ENCODE results near the gene AUTS2.

AUTS2 gene

DNA sequence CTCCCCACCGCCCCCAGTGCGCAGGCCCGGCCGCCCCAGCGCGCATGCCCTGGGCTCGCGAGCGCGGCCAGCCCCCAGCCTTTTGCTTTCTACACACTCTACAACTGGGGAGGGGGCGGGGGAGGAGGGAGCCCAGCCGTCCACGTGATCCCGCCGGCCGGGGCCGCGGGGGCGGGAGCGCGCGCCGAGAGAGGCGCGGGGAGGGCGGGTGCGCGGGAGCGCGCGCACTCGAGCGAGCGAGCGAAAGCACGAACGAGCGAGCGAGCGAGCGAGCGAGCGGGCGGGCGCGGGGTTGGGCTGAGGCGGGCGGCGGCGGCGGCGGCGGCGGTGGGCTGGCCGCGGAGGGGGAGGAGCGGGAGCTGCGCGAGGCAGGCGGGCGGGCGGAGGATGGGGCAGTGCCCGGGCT, at the start of gene AUTS2:
TSS of gene AUTS2 (plus strand) at position 395 of the 406 bp plus-strand sequence. CDS start 1,179 bp downstream, outside the sequence.
- TF ChIP-seq, protein P1, sequence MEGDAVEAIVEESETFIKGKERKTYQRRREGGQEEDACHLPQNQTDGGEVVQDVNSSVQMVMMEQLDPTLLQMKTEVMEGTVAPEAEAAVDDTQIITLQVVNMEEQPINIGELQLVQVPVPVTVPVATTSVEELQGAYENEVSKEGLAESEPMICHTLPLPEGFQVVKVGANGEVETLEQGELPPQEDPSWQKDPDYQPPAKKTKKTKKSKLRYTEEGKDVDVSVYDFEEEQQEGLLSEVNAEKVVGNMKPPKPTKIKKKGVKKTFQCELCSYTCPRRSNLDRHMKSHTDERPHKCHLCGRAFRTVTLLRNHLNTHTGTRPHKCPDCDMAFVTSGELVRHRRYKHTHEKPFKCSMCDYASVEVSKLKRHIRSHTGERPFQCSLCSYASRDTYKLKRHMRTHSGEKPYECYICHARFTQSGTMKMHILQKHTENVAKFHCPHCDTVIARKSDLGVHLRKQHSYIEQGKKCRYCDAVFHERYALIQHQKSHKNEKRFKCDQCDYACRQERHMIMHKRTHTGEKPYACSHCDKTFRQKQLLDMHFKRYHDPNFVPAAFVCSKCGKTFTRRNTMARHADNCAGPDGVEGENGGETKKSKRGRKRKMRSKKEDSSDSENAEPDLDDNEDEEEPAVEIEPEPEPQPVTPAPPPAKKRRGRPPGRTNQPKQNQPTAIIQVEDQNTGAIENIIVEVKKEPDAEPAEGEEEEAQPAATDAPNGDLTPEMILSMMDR (IDR thresholded peaks at IDR 0.05): no peak
- peak within 1 kb of the TSS; percentile 75 to 78 for H3K4me3 ChIP-seq
- intact Hi-C loops (cut with DNase I; ENCODE audit: low total_unique reads): no loop called here

DNA sequence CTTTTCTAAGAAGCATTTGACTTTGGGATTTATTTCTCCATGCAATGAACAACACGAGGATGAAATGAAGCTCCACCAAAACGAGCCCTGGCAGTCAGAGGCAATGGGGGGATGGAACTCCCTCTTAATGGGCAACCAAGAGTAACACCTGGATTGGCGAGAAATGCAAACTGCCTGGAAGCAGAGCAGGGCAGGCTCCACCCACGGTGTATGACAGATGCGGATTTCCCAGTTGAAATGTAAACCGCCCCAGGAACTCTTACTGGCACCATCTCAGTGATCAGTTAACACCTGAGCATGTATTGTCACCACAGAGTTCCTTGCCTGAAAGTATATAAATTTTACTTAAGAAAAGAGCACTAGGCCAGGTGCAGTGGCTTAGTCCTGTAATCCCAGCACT, 47.3 kb upstream of the AUTS2 start:
- Histone ChIP-seq H3K27me3 (peaks cover 0 to 11% of the 10 kb centered on the region in 2 donors), H3K9me3 (no peaks in the 10 kb centered on the region), H3K27ac (no peak overlapping the region), H3K4me1 (no peaks in the 10 kb centered on the region), H3K4me3 (no peak overlapping the region), H3K36me3 (no peaks in the 10 kb centered on the region)
- TF ChIP-seq, protein P1 (IDR thresholded peaks at IDR 0.05): no peak
- no peak for DNase-seq
- intact Hi-C loops (cut with DNase I; ENCODE audit: low total_unique reads): no loop called here

More for the DNA sequence above, at the start of gene AUTS2:
- peak; percentile 86 to 90 for DNase-seq
- Histone ChIP-seq H3K9me3 (no peaks in the 10 kb centered on the region), H3K36me3 (no peaks in the 10 kb centered on the region), H3K27ac (peak within 1 kb of the TSS; percentile 78 to 86), H3K4me1 (peaks cover 0 to 40% (median 12%) of the 10 kb centered on the region in 4 donors), H3K27me3 (no peaks in the 10 kb centered on the region)

DNA sequence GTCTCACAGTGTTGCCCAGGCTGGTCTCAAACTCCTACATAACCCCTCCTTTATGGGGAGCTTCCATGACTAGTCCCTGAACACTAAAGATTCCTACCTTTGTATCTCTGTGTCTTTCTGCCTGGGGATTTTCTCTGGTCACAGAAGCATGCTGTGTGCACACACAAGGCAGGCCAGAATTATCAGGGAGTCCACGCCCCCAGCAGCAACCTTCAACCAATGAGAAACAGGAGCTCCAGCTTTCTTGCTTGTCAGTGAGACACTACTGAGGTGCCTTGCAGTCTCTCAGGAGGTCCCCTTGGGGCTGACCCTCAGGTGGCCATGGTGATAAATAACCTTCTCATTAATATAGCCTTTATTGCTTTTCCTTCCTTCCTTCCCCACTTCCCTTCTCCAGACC, 45.1 kb upstream of the AUTS2 start:
- Histone ChIP-seq H3K9me3 (no peaks in the 10 kb centered on the region), H3K4me1 (no peaks in the 10 kb centered on the region), H3K27me3 (peaks cover 0 to 11% of the 10 kb centered on the region in 2 donors), H3K27ac (no peak overlapping the region), H3K36me3 (no peaks in the 10 kb centered on the region), H3K4me3 (no peak overlapping the region)
- TF ChIP-seq, protein P1 (IDR thresholded peaks at IDR 0.05): no peak
- intact Hi-C loops (cut with DNase I; ENCODE audit: low total_unique reads): no loop called here
- DNase-seq: no peak

DNA sequence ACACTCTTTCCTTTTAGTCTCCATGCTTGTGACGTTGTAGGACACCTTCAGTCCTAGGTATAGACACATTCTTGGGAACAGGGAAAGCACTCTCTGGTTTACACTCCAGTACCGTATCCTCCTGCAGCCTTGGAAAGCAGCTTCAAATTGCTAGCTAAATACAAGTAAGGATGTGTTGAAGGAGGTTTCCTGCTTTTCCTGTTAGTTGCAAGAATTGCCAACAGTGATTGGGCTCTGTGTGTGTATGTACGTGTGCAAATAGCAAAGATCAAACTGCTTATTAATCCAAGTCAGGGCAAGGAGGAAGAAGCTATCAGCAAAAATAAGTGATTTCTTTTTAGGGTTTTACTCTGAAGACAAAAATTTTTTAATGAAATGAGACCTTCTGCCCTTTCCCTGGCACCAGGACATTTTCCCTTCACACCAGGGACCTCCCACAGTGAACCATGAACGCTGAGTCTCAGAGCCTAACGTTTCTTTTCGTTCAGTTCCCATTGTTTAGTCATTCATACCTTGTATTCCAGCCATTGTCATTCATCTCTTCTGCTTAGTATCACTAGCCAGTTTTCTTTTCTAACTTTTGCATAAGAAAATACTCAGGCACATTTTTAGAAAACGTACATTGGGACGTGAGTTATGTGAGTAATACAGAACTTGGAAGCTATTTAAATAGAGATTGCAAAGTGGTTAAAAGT, 36.9 kb upstream of the AUTS2 start:
- Histone ChIP-seq H3K9me3 (no peaks in the 10 kb centered on the region), H3K27ac (no peak overlapping the region), H3K36me3 (no peaks in the 10 kb centered on the region), H3K4me3 (no peak overlapping the region), H3K4me1 (peaks cover 0 to 15% (median 8%) of the 10 kb centered on the region in 4 donors), H3K27me3 (peaks cover 0 to 13% of the 10 kb centered on the region in 2 donors)
- intact Hi-C loops (cut with DNase I; ENCODE audit: low total_unique reads): no loop called here
- TF ChIP-seq, protein P1 (IDR thresholded peaks at IDR 0.05): no peak
- DNase-seq: no peak

DNA sequence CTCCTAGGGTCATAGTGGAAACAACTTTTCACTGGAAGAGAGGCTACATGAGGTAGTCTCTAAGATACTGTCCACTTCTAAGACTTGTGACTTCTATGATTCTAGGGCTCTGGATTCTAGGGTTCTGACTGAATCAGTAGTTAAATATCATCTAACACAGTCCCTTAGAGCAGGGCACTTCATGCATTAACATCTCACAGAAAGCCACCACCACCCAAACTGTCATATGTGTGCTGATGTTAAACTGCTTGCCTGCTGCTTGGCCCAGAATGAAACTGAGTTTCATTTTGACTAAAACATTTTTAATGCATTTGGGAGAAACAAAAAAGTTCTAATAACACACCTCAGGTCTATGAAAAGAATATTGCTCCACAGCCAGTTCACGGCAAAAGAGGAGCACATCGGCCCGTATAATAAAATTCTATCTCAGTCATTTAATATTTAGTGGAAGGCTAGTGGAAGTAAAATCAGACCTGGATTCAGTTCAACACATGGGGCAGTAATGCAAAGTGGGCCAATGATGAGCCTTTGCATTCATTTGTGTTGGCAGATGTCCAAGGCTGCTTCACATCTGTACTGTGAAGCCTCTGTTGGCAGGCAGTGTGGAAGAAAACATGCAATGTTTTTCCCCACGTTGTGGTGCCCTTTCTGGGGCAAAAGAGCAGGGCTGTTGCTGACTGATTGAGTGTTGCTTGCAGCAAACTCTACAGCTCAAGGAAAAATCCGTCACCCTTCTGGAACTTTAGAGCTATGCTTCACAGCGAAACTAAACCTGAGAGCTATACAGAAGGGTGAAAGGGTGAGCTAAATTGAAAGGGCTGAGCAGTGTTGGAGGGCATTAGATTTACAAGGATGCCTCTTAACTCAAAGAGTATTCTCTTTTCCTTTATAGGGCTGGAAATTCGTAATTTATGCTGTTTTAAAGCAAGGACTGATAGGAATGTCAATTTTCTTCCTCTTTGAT, 33.5 kb upstream of the AUTS2 start:
- Histone ChIP-seq H3K4me3 (no peak overlapping the region), H3K27ac (no peak overlapping the region), H3K4me1 (peaks cover 0 to 15% (median 8%) of the 10 kb centered on the region in 4 donors), H3K36me3 (no peaks in the 10 kb centered on the region), H3K9me3 (no peaks in the 10 kb centered on the region), H3K27me3 (peaks cover 0 to 15% of the 10 kb centered on the region in 2 donors)
- intact Hi-C loops (cut with DNase I; ENCODE audit: low total_unique reads): no loop called here
- no peak for DNase-seq
- TF ChIP-seq, protein P1 (IDR thresholded peaks at IDR 0.05): no peak
